OCI-LY1 (cell line): ENCODE measurements around the gene NRSN1.

Experiments
- H2AFZ ChIP-seq: fragments of 200-600 bp; sonication (generic), shearing (Covaris generic); 2 replicates; pipeline ENCODE4 v1.6.0; 2014; ENCODE audit warnings: antibody characterized with exemption, mild to moderate bottlenecking, low read length
- H3F3A ChIP-seq: fragments of 200-600 bp; sonication (generic), shearing (Covaris generic); 2 replicates; pipeline ENCODE4 v1.6.0; 2014; ENCODE audit warnings: mild to moderate bottlenecking, antibody characterized with exemption, low read length, moderate library complexity; ENCODE audit not compliant: insufficient read depth
- H3K27ac ChIP-seq: fragments of 200-600 bp; sonication (generic); 2 replicates; pipeline ENCODE4 v1.5.1; 2014; ENCODE audit warnings: low read length, mixed run types, mild to moderate bottlenecking, low read depth; ENCODE audit not compliant: poor library complexity, severe bottlenecking
- H3K27me3 ChIP-seq: fragments of 200-600 bp; sonication (generic); 2 replicates; pipeline ENCODE4 v1.6.0; 2014; ENCODE audit warnings: antibody characterized with exemption, mild to moderate bottlenecking, low read length, moderate library complexity; ENCODE audit not compliant: insufficient read depth
- H3K36me3 ChIP-seq: fragments of 200-600 bp; sonication (generic); 2 replicates; pipeline ENCODE4 v1.6.1; 2014; ENCODE audit warnings: mild to moderate bottlenecking, antibody characterized with exemption, low read length, moderate library complexity, mixed read lengths; ENCODE audit not compliant: insufficient read depth
- H3K4me1 ChIP-seq: fragments of 200-600 bp; sonication (generic); 2 replicates; pipeline ENCODE4 v1.5.1; 2014; ENCODE audit warnings: mild to moderate bottlenecking, low read length, moderate library complexity; ENCODE audit not compliant: insufficient read depth, severe bottlenecking
- H3K4me2 ChIP-seq: fragments of 200-600 bp; sonication (generic), shearing (Covaris generic); 2 replicates; pipeline ENCODE4 v1.6.1; 2014; ENCODE audit warnings: low read length
- H3K4me3 ChIP-seq: fragments of 200-600 bp; sonication (generic); 2 replicates; pipeline ENCODE4 v1.5.1; 2014; ENCODE audit warnings: low read length, low read depth, mild to moderate bottlenecking, mixed read lengths; ENCODE audit not compliant: poor library complexity, severe bottlenecking
- H3K79me2 ChIP-seq: fragments of 200-600 bp; shearing (Covaris generic); 2 replicates; pipeline ENCODE4 v1.6.1; 2016; ENCODE audit warnings: mixed run types, low read length, mixed read lengths; ENCODE audit not compliant: insufficient read depth
- H3K9ac ChIP-seq: fragments of 200-600 bp; sonication (generic), shearing (Covaris generic); 2 replicates; pipeline ENCODE4 v1.6.1; 2014; ENCODE audit warnings: mild to moderate bottlenecking, low read length, mixed read lengths
- H3K9me2 ChIP-seq: fragments of 200-600 bp; sonication (generic), shearing (Covaris generic); 2 replicates; pipeline ENCODE4 v1.6.1; 2014; ENCODE audit warnings: low read depth, mild to moderate bottlenecking, low read length, mixed read lengths
- H3K9me3 ChIP-seq: fragments of 200-600 bp; shearing (Covaris generic); 2 replicates; pipeline ENCODE4 v1.6.1; 2014; ENCODE audit warnings: low read length, mixed read lengths
- H4K20me1 ChIP-seq: fragments of 200-600 bp; sonication (generic), shearing (Covaris generic); 2 replicates; pipeline ENCODE4 v1.6.0; 2016; ENCODE audit warnings: mild to moderate bottlenecking, low read length; ENCODE audit not compliant: insufficient read depth
- EZH2 ChIP-seq: fragments of 200-600 bp; sonication (generic), shearing (Covaris generic); IDR thresholded peaks from 2 replicates; pipeline ENCODE4 v1.8.0; 2017; ENCODE audit warnings: borderline replicate concordance, mixed run types, mild to moderate bottlenecking, antibody characterized with exemption, low read length, moderate library complexity, mixed read lengths
- TF ChIP-seq, protein P1 (sequence below): fragments of 200-600 bp; sonication (generic), shearing (Covaris generic); IDR thresholded peaks from 2 replicates; pipeline ENCODE4 v1.5.1; 2017; ENCODE audit warnings: mild to moderate bottlenecking, antibody characterized with exemption, low read length, moderate library complexity, mixed read lengths

NRSN1 gene

GRCh38 chr6:24193364-24193763 is 67.3 kb downstream of the NRSN1 start:
- H3K4me1 ChIP-seq = no peaks in the 10 kb centered on the region
- H3K4me3 ChIP-seq = no peak overlapping the region
- H3K9ac ChIP-seq = no peak overlapping the region
- H4K20me1 ChIP-seq = no peaks in the 10 kb centered on the region
- no peaks in the 10 kb centered on the region for H3K36me3 ChIP-seq
- no peak overlapping the region for H3K27ac ChIP-seq
- no peak overlapping the region for H3K4me2 ChIP-seq
- H3F3A ChIP-seq = no peaks in the 10 kb centered on the region
- TF ChIP-seq EZH2 = no peak
- TF ChIP-seq, protein P1, sequence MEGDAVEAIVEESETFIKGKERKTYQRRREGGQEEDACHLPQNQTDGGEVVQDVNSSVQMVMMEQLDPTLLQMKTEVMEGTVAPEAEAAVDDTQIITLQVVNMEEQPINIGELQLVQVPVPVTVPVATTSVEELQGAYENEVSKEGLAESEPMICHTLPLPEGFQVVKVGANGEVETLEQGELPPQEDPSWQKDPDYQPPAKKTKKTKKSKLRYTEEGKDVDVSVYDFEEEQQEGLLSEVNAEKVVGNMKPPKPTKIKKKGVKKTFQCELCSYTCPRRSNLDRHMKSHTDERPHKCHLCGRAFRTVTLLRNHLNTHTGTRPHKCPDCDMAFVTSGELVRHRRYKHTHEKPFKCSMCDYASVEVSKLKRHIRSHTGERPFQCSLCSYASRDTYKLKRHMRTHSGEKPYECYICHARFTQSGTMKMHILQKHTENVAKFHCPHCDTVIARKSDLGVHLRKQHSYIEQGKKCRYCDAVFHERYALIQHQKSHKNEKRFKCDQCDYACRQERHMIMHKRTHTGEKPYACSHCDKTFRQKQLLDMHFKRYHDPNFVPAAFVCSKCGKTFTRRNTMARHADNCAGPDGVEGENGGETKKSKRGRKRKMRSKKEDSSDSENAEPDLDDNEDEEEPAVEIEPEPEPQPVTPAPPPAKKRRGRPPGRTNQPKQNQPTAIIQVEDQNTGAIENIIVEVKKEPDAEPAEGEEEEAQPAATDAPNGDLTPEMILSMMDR = no peak
- H3K9me3 ChIP-seq = no peaks in the 10 kb centered on the region
- H3K27me3 ChIP-seq = no peaks in the 10 kb centered on the region
- H2AFZ ChIP-seq = no peak overlapping the region
- no peaks in the 10 kb centered on the region for H3K79me2 ChIP-seq
- H3K9me2 ChIP-seq = no peaks in the 10 kb centered on the region

GRCh38 chr6:24194978-24195700 is 69.1 kb downstream of the NRSN1 start:
- Histone ChIP-seq H3K9me2 (no peaks in the 10 kb centered on the region), H2AFZ (no peak overlapping the region), H3K36me3 (no peaks in the 10 kb centered on the region), H3K27me3 (no peaks in the 10 kb centered on the region), H4K20me1 (no peaks in the 10 kb centered on the region), H3K4me3 (no peak overlapping the region), H3K4me2 (no peak overlapping the region), H3K4me1 (no peaks in the 10 kb centered on the region), H3K27ac (no peak overlapping the region), H3K9ac (no peak overlapping the region), H3K79me2 (no peaks in the 10 kb centered on the region), H3F3A (no peaks in the 10 kb centered on the region), H3K9me3 (no peaks in the 10 kb centered on the region)
- TF ChIP-seq EZH2 = no peak
- TF ChIP-seq, protein P1 = no peak

GRCh38 chr6:24195836-24196597 is 70.0 kb downstream of the NRSN1 start:
- H3K36me3 ChIP-seq = no peaks in the 10 kb centered on the region
- TF ChIP-seq, protein P1 = no peak
- TF ChIP-seq EZH2 = no peak
- H3K27me3 ChIP-seq = no peaks in the 10 kb centered on the region
- no peaks in the 10 kb centered on the region for H3K9me2 ChIP-seq
- H3K9me3 ChIP-seq = no peaks in the 10 kb centered on the region
- H2AFZ ChIP-seq = no peak overlapping the region
- no peaks in the 10 kb centered on the region for H3K4me1 ChIP-seq
- no peaks in the 10 kb centered on the region for H4K20me1 ChIP-seq
- no peak overlapping the region for H3K27ac ChIP-seq
- no peaks in the 10 kb centered on the region for H3F3A ChIP-seq
- no peaks in the 10 kb centered on the region for H3K79me2 ChIP-seq
- no peak overlapping the region for H3K9ac ChIP-seq
- no peak overlapping the region for H3K4me3 ChIP-seq
- no peak overlapping the region for H3K4me2 ChIP-seq
